ENCODE results near the gene GATD1.

GATD1 gene

GRCh38 chr11:776561-777287, 563 bp downstream of the GATD1 start:
- no peak for DNase-seq (ENCODE audit: extremely low read depth, low read depth)
- H3K4me3 ChIP-seq (replicated peaks; ENCODE audit: low read depth, low read length), result peak overlapping the region; percentile 97
- no peak for TF ChIP-seq CTCF (IDR thresholded peaks at IDR 0.05; ENCODE audit: low read depth, low read length, missing control alignments)

GRCh38 chr11:776263-776560, 1.1 kb downstream of the GATD1 start:
- peak overlapping the region; percentile 97 for H3K4me3 ChIP-seq (replicated peaks; ENCODE audit: low read depth, low read length)
- DNase-seq (ENCODE audit: extremely low read depth, low read depth), result no peak
- TF ChIP-seq CTCF (IDR thresholded peaks at IDR 0.05; ENCODE audit: low read depth, low read length, missing control alignments), result no peak

GRCh38 chr11:774873-775592, 2.3 kb downstream of the GATD1 start:
- no peak for TF ChIP-seq CTCF (IDR thresholded peaks at IDR 0.05; ENCODE audit: low read depth, low read length, missing control alignments)
- no peak for DNase-seq (ENCODE audit: extremely low read depth, low read depth)
- H3K4me3 ChIP-seq (replicated peaks; ENCODE audit: low read depth, low read length), result peak overlapping the region; percentile 97

GRCh38 chr11:773830-774229, 3.5 kb downstream of the GATD1 start:
- H3K4me3 ChIP-seq (replicated peaks; ENCODE audit: low read depth, low read length), result no peak overlapping the region
- no peak for TF ChIP-seq CTCF (IDR thresholded peaks at IDR 0.05; ENCODE audit: low read depth, low read length, missing control alignments)
- DNase-seq (ENCODE audit: extremely low read depth, low read depth), result no peak

- DNase-seq (ENCODE audit: extremely low read depth, low read depth), result no peak
- no peak for TF ChIP-seq CTCF (IDR thresholded peaks at IDR 0.05; ENCODE audit: low read depth, low read length, missing control alignments)
- no peak overlapping the region for H3K4me3 ChIP-seq (replicated peaks; ENCODE audit: low read depth, low read length)
Observed at GRCh38 chr11:773425-773824, 3.9 kb downstream of the GATD1 start.

- no peak overlapping the region for H3K4me3 ChIP-seq (replicated peaks; ENCODE audit: low read depth, low read length)
- TF ChIP-seq CTCF (IDR thresholded peaks at IDR 0.05; ENCODE audit: low read depth, low read length, missing control alignments), result no peak
- no peak for DNase-seq (ENCODE audit: extremely low read depth, low read depth)
Observed at GRCh38 chr11:772429-773390, 4.6 kb downstream of the GATD1 start.
